Measurements from ENCODE around the gene NFIX. TPM values are rescaled to one million over a fixed set of nuclear protein-coding genes. Genes with fewer than 3 reads are reported as not detected.

NFIX gene
- total and polyA plus RNA-seq, 2 of the 13 experiments (the other 11 are each of a cell fraction or from before 2014, with no cell fraction given): 3.4 to 5.4 TPM

DNA sequence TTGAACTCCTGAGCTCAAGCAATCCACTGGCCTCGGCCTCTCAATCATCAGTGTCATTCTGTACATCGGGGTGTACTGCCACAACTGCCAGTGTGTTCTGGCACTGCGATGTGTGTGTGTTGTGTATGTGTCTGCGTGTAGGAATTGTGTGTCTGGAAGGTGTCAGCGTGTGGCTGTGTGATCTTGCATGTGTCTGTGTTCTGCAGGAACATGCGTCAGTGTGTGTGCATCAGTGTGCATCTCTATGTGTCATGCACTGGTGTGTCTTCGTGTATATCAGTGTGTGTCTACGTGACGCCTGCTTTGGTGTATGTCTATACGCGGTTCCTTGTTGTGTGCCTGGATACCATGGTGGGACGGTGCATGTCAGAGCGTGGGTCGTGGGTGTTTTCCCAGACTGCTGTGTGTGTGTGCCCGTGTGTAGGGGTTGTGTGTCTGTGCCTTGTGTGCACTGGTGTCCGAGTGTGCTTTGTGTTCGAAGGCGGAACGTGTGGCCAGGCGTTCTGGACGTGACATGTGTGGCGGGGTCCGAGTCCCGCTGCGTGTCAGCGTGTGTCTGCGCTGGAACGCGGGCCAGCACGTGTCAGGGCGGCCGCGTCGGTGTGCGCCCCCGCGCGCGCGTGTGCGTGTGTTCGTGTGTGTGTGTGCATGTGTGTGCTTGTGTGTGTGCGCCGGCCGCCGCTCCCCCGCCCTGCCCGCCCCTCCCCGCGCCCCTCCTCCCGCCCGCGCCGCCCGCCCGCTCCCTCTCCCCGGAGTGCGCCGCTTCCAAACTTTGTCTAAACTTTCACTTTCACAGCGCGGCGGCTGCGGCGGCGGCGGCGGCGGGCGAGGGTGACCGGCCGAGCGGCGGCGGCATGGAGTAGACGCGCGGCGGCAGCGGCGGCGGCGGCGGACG lies at the start of gene NFIX (continued):
- no peak for TF ChIP-seq ZFYVE20 (CRISPR knock-in tag; IDR thresholded peaks at IDR 0.05; ENCODE audit: borderline replicate concordance, low read depth)
- TF ChIP-seq RXRA (CRISPR knock-in tag; IDR thresholded peaks at IDR 0.05): peak; percentile 33; the same call in 1 of the 2 replicates
- no peak for TF ChIP-seq TAF15 (IDR thresholded peaks at IDR 0.05; ENCODE audit: low read depth, low read length, poor library complexity, severe bottlenecking)
- no peak for TF ChIP-seq CREM (IDR thresholded peaks at IDR 0.05)
- no peak for TF ChIP-seq CREM (CRISPR knock-in tag; IDR thresholded peaks at IDR 0.05)
- TF ChIP-seq NR3C1 (CRISPR knock-in tag; IDR thresholded peaks at IDR 0.05): no peak
- 0 out of 2 replicates have a peak, but pooled peaks have one; percentile 40 for TF ChIP-seq ZBTB7A (CRISPR knock-in tag; IDR thresholded peaks at IDR 0.05)
- peak; percentile 88 for TF ChIP-seq ZBTB38 (CRISPR knock-in tag; IDR thresholded peaks at IDR 0.05)
- no peak for TF ChIP-seq YEATS2 (CRISPR knock-in tag; IDR thresholded peaks at IDR 0.05; ENCODE audit: borderline replicate concordance)
- no peak for TF ChIP-seq MBNL3 (CRISPR knock-in tag; conservative IDR thresholded peaks at IDR 0.05)
- TF ChIP-seq, protein P1, sequence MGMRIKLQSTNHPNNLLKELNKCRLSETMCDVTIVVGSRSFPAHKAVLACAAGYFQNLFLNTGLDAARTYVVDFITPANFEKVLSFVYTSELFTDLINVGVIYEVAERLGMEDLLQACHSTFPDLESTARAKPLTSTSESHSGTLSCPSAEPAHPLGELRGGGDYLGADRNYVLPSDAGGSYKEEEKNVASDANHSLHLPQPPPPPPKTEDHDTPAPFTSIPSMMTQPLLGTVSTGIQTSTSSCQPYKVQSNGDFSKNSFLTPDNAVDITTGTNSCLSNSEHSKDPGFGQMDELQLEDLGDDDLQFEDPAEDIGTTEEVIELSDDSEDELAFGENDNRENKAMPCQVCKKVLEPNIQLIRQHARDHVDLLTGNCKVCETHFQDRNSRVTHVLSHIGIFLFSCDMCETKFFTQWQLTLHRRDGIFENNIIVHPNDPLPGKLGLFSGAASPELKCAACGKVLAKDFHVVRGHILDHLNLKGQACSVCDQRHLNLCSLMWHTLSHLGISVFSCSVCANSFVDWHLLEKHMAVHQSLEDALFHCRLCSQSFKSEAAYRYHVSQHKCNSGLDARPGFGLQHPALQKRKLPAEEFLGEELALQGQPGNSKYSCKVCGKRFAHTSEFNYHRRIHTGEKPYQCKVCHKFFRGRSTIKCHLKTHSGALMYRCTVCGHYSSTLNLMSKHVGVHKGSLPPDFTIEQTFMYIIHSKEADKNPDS (CRISPR knock-in tag; IDR thresholded peaks at IDR 0.05): no peak
- no peak for TF ChIP-seq NFYC (CRISPR knock-in tag; IDR thresholded peaks at IDR 0.05)
- TF ChIP-seq CCAR2 (optimal IDR thresholded peaks at IDR 0.05; ENCODE audit: low read depth, low read length): no peak
- no peak for TF ChIP-seq ATM (IDR thresholded peaks at IDR 0.05; ENCODE audit: borderline replicate concordance)
- TF ChIP-seq ZNF879 (CRISPR knock-in tag; IDR thresholded peaks at IDR 0.05): no peak
- TF ChIP-seq ZNF660 (CRISPR knock-in tag; IDR thresholded peaks at IDR 0.05; ENCODE audit: borderline replicate concordance, low read depth): no peak
- no peak for TF ChIP-seq ZNF672 (CRISPR knock-in tag; IDR thresholded peaks at IDR 0.05)
- no peak for TF ChIP-seq NBN (conservative IDR thresholded peaks at IDR 0.05)
- TF ChIP-seq FOXC1 (CRISPR knock-in tag; IDR thresholded peaks at IDR 0.05; ENCODE audit: borderline replicate concordance): peak; percentile 63; the same call in 1 of the 2 replicates
- TF ChIP-seq PAWR (CRISPR knock-in tag; IDR thresholded peaks at IDR 0.05; ENCODE audit: borderline replicate concordance): no peak
- TF ChIP-seq, protein P2, sequence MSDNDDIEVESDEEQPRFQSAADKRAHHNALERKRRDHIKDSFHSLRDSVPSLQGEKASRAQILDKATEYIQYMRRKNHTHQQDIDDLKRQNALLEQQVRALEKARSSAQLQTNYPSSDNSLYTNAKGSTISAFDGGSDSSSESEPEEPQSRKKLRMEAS (IDR thresholded peaks at IDR 0.05): peak; percentile 83
- no peak for TF ChIP-seq ZNF543 (CRISPR knock-in tag; IDR thresholded peaks at IDR 0.05)
- no peak for TF ChIP-seq HNRNPL (IDR thresholded peaks at IDR 0.05; ENCODE audit: low read depth, low read length)
- TF ChIP-seq SKI (IDR thresholded peaks at IDR 0.05; ENCODE audit: partially characterized antibody): no peak
- TF ChIP-seq, protein P3, sequence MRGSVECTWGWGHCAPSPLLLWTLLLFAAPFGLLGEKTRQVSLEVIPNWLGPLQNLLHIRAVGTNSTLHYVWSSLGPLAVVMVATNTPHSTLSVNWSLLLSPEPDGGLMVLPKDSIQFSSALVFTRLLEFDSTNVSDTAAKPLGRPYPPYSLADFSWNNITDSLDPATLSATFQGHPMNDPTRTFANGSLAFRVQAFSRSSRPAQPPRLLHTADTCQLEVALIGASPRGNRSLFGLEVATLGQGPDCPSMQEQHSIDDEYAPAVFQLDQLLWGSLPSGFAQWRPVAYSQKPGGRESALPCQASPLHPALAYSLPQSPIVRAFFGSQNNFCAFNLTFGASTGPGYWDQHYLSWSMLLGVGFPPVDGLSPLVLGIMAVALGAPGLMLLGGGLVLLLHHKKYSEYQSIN (CRISPR knock-in tag; IDR thresholded peaks at IDR 0.05; ENCODE audit: borderline replicate concordance): no peak
- TF ChIP-seq KLF15 (CRISPR knock-in tag; IDR thresholded peaks at IDR 0.05; ENCODE audit: borderline replicate concordance): no peak
- no peak for TF ChIP-seq ISX (CRISPR knock-in tag; conservative IDR thresholded peaks at IDR 0.05)
- TF ChIP-seq ZSCAN21 (CRISPR knock-in tag; IDR thresholded peaks at IDR 0.05; ENCODE audit: borderline replicate concordance): 0 out of 2 replicates have a peak, but pooled peaks have one; percentile 30
- TF ChIP-seq ATF1 (CRISPR knock-in tag; IDR thresholded peaks at IDR 0.05): no peak
